SK-N-SH (cell line): Measurements from ENCODE around the gene CYFIP2. TPM values are rescaled to one million over a fixed set of nuclear protein-coding genes. Genes with fewer than 3 reads are reported as not detected.
A peak's percentile ranks its signal among the peaks of the same experiment; 100 is the strongest.

ENCODE experiments used
- CTCF ChIA-PET: fragments of 300-600, 350-600 bp; formaldehyde crosslinking; extraction: SDS; loops from one replicate; lab custom pipeline; 2021; lab: Yijun Ruan, JAX
- POLR2A ChIA-PET: fragments of 350-600 bp; sonication (Branson Sonifier 250); formaldehyde crosslinking; extraction: SDS; loops from one replicate; lab custom pipeline; 2020; ENCODE audit warnings: antibody characterized with exemption, inconsistent platforms; lab: Yijun Ruan, JAX
- DNase-seq: peaks from one replicate; pipeline ENCODE4 v3.0.0; 2012
- H2AFZ ChIP-seq: fragments of 200-600 bp; sonication (generic); 2 replicates; pipeline ENCODE4 v1.8.1; 2016; ENCODE audit warnings: antibody characterized with exemption, mild to moderate bottlenecking, low read depth
- H3F3A ChIP-seq: fragments of 200-600 bp; sonication (generic); replicated peaks from 2 replicates; pipeline ENCODE3; 2016; ENCODE audit warnings: antibody characterized with exemption, mild to moderate bottlenecking; ENCODE audit not compliant: insufficient read depth
- H3K27ac ChIP-seq, 2 experiments: fragments of 200-500 bp in 1 of 2; fragments of 200-600 bp in 1 of 2; sonication (Bioruptor generic) in 1 of 2; sonication (generic), shearing (Covaris generic) in 1 of 2; 2 replicates each; pipeline versions ENCODE4 v1.5.1 to v1.6.1; 2014 to 2016; ENCODE audit warnings: low read depth in 2 of 2, inconsistent platforms in 1 of 2, low read length in 1 of 2, mild to moderate bottlenecking in 1 of 2, mixed read lengths in 1 of 2
- H3K27me3 ChIP-seq: fragments of 200-600 bp; sonication (generic), shearing (Covaris generic); 2 replicates; pipeline ENCODE4 v1.6.1; 2016; ENCODE audit warnings: mixed run types; ENCODE audit not compliant: insufficient read depth
- H3K36me3 ChIP-seq, 2 experiments: fragments of 200-500 bp in 1 of 2; fragments of 200-600 bp in 1 of 2; sonication (Bioruptor generic) in 1 of 2; sonication (generic) in 1 of 2; replicated peaks in 1 of 2; 2 replicates each; pipeline versions ENCODE3 to v1.5.1; 2014 to 2016; ENCODE audit warnings: low read length in 1 of 2, mild to moderate bottlenecking in 1 of 2; ENCODE audit not compliant: insufficient read depth in 2 of 2, control insufficient read depth in 1 of 2
- H3K4me1 ChIP-seq, 2 experiments: fragments of 200-500 bp in 1 of 2; fragments of 200-600 bp in 1 of 2; sonication (Bioruptor generic) in 1 of 2; sonication (generic), shearing (Covaris generic) in 1 of 2; 2 replicates each; pipeline versions ENCODE4 v1.5.1 to v1.6.1; 2014 to 2016; ENCODE audit warnings: low read depth in 1 of 2, low read length in 1 of 2, mixed run types in 1 of 2; ENCODE audit not compliant: insufficient read depth in 2 of 2, control insufficient read depth in 1 of 2
- H3K4me2 ChIP-seq: fragments of 200-600 bp; sonication (generic), shearing (Covaris generic); 2 replicates; pipeline ENCODE4 v1.6.1; 2017; ENCODE audit warnings: mixed run types
- H3K4me3 ChIP-seq, 2 experiments: fragments of 200-500 bp in 1 of 2; fragments of 200-600 bp in 1 of 2; sonication (Bioruptor generic) in 1 of 2; sonication (generic), shearing (Covaris generic) in 1 of 2; 2 replicates each; pipeline versions ENCODE4 v1.5.1 to v1.8.1; 2014 to 2016; ENCODE audit warnings: low read depth in 2 of 2, inconsistent platforms in 1 of 2, low read length in 1 of 2, mild to moderate bottlenecking in 1 of 2, mixed read lengths in 1 of 2, moderate library complexity in 1 of 2
- H3K79me2 ChIP-seq: fragments of 200-600 bp; sonication (generic); 2 replicates; pipeline ENCODE4 v1.8.1; 2017; ENCODE audit warnings: mild to moderate bottlenecking; ENCODE audit not compliant: insufficient read depth
- H3K9ac ChIP-seq: fragments of 200-600 bp; sonication (generic); 2 replicates; pipeline ENCODE4 v1.6.1; 2017; ENCODE audit warnings: mixed run types
- H3K9me2 ChIP-seq: fragments of 200-600 bp; sonication (generic); 2 replicates; pipeline ENCODE4 v1.6.1; 2017; ENCODE audit warnings: mixed run types
- H3K9me3 ChIP-seq: fragments of 200-600 bp; sonication (generic); 2 replicates; pipeline ENCODE4 v1.6.1; 2017; ENCODE audit warnings: mixed run types, mild to moderate bottlenecking, moderate library complexity
- H4K20me1 ChIP-seq: fragments of 200-600 bp; sonication (generic); 2 replicates; pipeline ENCODE4 v1.6.1; 2017; ENCODE audit warnings: mild to moderate bottlenecking, mixed run types; ENCODE audit not compliant: insufficient read depth
- CHD2 ChIP-seq: fragments of 150-350 bp; IDR thresholded peaks from 2 replicates; pipeline ENCODE4 v1.6.1; 2018; ENCODE audit warnings: low read length; ENCODE audit not compliant: partially characterized antibody
- EZH2phosphoT487 ChIP-seq: fragments of 200-600 bp; sonication (generic); IDR thresholded peaks from 2 replicates; pipeline ENCODE4 v1.6.1; 2017; ENCODE audit warnings: low read depth, mixed run types, mild to moderate bottlenecking, antibody characterized with exemption, moderate library complexity, borderline replicate concordance
- FOSL2 ChIP-seq: IDR thresholded peaks from 2 replicates; pipeline ENCODE4 v1.4.0; 2012; ENCODE audit warnings: low read depth, mild to moderate bottlenecking, moderate library complexity, borderline replicate concordance
- FOXJ3 ChIP-seq: sonication (generic); formaldehyde crosslinking; IDR thresholded peaks from 2 replicates; pipeline ENCODE4 v1.5.1; 2020; ENCODE audit warnings: mild to moderate bottlenecking, missing genetic modification reagents
- GABPA ChIP-seq: IDR thresholded peaks from 2 replicates; pipeline ENCODE4 v1.4.0; 2012; ENCODE audit warnings: low read depth, mild to moderate bottlenecking
- GATA2 ChIP-seq: sonication (generic); formaldehyde crosslinking; IDR thresholded peaks from 2 replicates; pipeline ENCODE4 v1.5.0; 2020; ENCODE audit warnings: mild to moderate bottlenecking, missing genetic modification reagents
- JUND ChIP-seq: IDR thresholded peaks from 2 replicates; pipeline ENCODE4 v1.4.0; 2012
- MEF2A ChIP-seq: IDR thresholded peaks from 2 replicates; pipeline ENCODE4 v1.4.0; 2012; ENCODE audit warnings: low read depth, borderline replicate concordance
- NFIC ChIP-seq: IDR thresholded peaks from 2 replicates; pipeline ENCODE4 v1.4.0; 2012; ENCODE audit warnings: borderline replicate concordance
- PBX3 ChIP-seq: IDR thresholded peaks from 2 replicates; pipeline ENCODE4; 2012
- REST ChIP-seq: IDR thresholded peaks from 2 replicates; pipeline ENCODE4 v1.6.1; 2012; ENCODE audit warnings: mild to moderate bottlenecking, low read depth, low read length, moderate library complexity
- RXRA ChIP-seq: IDR thresholded peaks from 2 replicates; pipeline ENCODE4 v1.4.0; 2012; ENCODE audit warnings: low read depth, mild to moderate bottlenecking, borderline replicate concordance
- SIN3A ChIP-seq: IDR thresholded peaks from 2 replicates; pipeline ENCODE4 v1.6.1; 2012; ENCODE audit warnings: low read depth, mild to moderate bottlenecking, low read length, moderate library complexity, borderline replicate concordance
- TAF1 ChIP-seq: IDR thresholded peaks from 2 replicates; pipeline ENCODE4 v1.6.1; 2012; ENCODE audit warnings: low read depth, mild to moderate bottlenecking, low read length, moderate library complexity, borderline replicate concordance
- TEAD4 ChIP-seq: IDR thresholded peaks from 2 replicates; pipeline ENCODE4 v1.4.0; 2012; ENCODE audit warnings: mild to moderate bottlenecking, borderline replicate concordance; ENCODE audit not compliant: insufficient read depth
- USF2 ChIP-seq: fragments of 150-350 bp; IDR thresholded peaks from 2 replicates; pipeline ENCODE4 v1.6.1; 2017; ENCODE audit warnings: antibody characterized with exemption, low read length, low read depth, borderline replicate concordance
- WGBS: methylation state at CpG from one replicate; pipeline ENCODE4 v1.1.6; 2017; ENCODE audit warnings: low lambda C conversion rate; 5-methylcytosine and 5-hydroxymethylcytosine counted together
- polyA plus RNA-seq, 3 experiments: library from polyadenylated mRNA; depleted of rRNA; stranded (reverse); fragments of >200 nt; gene quantifications; 2 replicates each; pipeline ENCODE4 v1.2.3, GENCODE V29; 2012
- TF ChIP-seq, protein P1 (sequence below): IDR thresholded peaks from 2 replicates; pipeline ENCODE4 v1.4.0; 2012; ENCODE audit warnings: low read depth
- TF ChIP-seq, protein P2 (sequence below): fragments of 150-350 bp; IDR thresholded peaks from 2 replicates; pipeline ENCODE4 v1.6.1; 2016; ENCODE audit warnings: mild to moderate bottlenecking, low read depth, low read length

The CYFIP2 gene
- polyA plus RNA-seq, 1 of the 3 experiments (the other 2 are of a cell fraction), result 20.1 TPM

DNA sequence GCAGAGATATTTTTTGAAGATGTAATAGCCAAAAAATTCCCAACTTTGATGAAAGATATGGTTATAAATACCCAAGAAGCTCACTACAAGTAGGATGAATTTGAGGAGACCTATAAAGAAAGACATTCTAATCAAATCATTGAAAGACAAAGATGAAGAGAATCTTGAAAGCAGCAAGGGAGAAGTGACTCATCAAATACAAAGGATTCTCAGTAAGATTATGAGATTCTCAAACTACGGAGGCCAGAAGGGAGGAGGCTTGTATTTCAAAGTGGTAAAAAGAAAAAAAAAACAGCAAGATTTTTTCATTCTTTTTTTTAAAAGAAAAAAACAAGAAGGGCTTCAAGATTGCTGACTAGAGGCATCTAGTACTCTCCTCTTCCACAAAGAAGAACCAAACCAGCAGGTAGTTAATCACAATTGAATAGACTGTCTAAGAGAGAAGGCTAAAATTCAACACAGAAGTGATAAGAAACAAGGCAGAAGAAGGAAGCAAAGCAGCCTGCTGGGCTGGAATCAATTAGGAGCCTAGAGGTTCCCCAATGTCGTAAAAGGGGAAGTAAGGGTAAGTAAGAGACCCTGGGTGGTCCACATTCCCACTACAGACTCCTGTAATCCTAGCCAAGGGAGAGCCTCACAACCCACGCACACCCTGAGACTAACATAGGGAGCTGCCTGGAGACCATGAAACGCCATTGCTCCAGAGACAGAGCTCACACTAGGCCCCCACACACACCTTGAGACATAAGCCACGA lies 135.0 kb downstream of the CYFIP2 start:
- Histone ChIP-seq H3K4me2 (no peak overlapping the region), H3K27ac (peak overlapping the region in 1 of 2 experiments; percentile 48; a peak in 2 of 4 replicates), H3K9ac (no peak overlapping the region), H3K79me2 (no peaks in the 10 kb centered on the region), H2AFZ (no peak overlapping the region), H3K27me3 (no peaks in the 10 kb centered on the region), H3K36me3 (peaks cover 0 to 9% of the 10 kb centered on the region in 2 experiments), H3K9me2 (no peaks in the 10 kb centered on the region), H3K4me3 (no peak overlapping the region), H3K4me1 (no peaks in the 10 kb centered on the region), H4K20me1 (no peaks in the 10 kb centered on the region), H3K9me3 (peaks cover 11% of the 10 kb centered on the region), H3F3A (no peaks in the 10 kb centered on the region)
- CTCF ChIA-PET, result interaction anchor here (1.2 to 1.5 kb wide), 2 partner anchors 15 to 76 kb away, joined by 4 read pairs; no protein-coding TSS in a partner anchor
- TF ChIP-seq, protein P1, sequence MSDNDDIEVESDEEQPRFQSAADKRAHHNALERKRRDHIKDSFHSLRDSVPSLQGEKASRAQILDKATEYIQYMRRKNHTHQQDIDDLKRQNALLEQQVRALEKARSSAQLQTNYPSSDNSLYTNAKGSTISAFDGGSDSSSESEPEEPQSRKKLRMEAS, result no peak
- TF ChIP-seq JUND (no peak), PBX3 (no peak), GABPA (no peak), FOSL2 (0 out of 2 replicates have a peak, but pooled peaks have one; percentile 26)
- 60% methylated on average over 5 of the region's 5 CpGs for WGBS
- POLR2A ChIA-PET, result no interaction called here
- no peak for DNase-seq

DNA sequence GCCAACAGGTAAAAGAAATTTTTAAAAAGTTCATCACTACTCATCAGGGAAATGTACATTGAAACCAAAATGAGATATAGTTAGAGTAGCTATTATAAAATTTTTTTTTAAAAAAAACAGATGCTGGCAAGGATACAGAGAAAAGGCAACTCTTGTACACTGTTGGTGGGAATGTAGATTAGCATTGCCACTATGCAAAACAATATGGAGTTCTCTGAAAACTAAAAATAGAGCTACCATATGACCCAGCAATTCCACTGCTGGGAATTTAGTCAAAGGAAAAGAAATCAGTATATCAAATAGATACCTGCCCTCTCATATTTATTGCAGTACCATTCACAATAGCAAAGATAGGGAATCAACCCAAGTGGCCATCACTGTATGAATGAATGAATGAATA lies 149.9 kb downstream of the CYFIP2 start:
- DNase-seq, result no peak
- Histone ChIP-seq H3K4me1 (no peaks in the 10 kb centered on the region), H2AFZ (no peak overlapping the region), H4K20me1 (no peaks in the 10 kb centered on the region), H3K79me2 (no peaks in the 10 kb centered on the region; the same call in 1 of the 2 replicates), H3F3A (no peaks in the 10 kb centered on the region), H3K4me3 (no peak overlapping the region), H3K9me2 (no peaks in the 10 kb centered on the region), H3K36me3 (no peaks in the 10 kb centered on the region), H3K27ac (no peak overlapping the region), H3K9me3 (no peaks in the 10 kb centered on the region; the same call in 1 of the 2 replicates), H3K27me3 (no peaks in the 10 kb centered on the region), H3K4me2 (no peak overlapping the region), H3K9ac (no peak overlapping the region)
- CTCF ChIA-PET, result interaction anchor here (0.9 to 2.6 kb wide), 4 partner anchors 15 to 61 kb away, joined by 3 to 5 read pairs (median 4); no protein-coding TSS in a partner anchor
- POLR2A ChIA-PET, result no interaction called here
- TF ChIP-seq USF2 (no peak), RXRA (no peak), TEAD4 (no peak), SIN3A (no peak), REST (no peak), GATA2 (CRISPR knock-in tag) (no peak), NFIC (no peak), TAF1 (no peak), CHD2 (no peak), MEF2A (no peak), EZH2phosphoT487 (no peak), JUND (no peak), FOXJ3 (no peak), FOSL2 (no peak)
- TF ChIP-seq, protein P1, result no peak
- TF ChIP-seq, protein P2, sequence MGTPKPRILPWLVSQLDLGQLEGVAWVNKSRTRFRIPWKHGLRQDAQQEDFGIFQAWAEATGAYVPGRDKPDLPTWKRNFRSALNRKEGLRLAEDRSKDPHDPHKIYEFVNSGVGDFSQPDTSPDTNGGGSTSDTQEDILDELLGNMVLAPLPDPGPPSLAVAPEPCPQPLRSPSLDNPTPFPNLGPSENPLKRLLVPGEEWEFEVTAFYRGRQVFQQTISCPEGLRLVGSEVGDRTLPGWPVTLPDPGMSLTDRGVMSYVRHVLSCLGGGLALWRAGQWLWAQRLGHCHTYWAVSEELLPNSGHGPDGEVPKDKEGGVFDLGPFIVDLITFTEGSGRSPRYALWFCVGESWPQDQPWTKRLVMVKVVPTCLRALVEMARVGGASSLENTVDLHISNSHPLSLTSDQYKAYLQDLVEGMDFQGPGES, result no peak
